GM23338 (cell line): ENCODE measurements around the gene ZMYND11. TPM values are rescaled to one million over a fixed set of nuclear protein-coding genes. Genes with fewer than 3 reads are reported as not detected.

Source experiments
- ATAC-seq: fragments of 200-7000 bp; cut with Tn5 transposase; 3 replicates; pipeline ENCODE4 v1.9.1; 2020
- DNase-seq: peaks from one replicate; pipeline ENCODE4 v3.0.0-alpha.2; 2015; ENCODE audit warnings: low spot score
- H2AFZ ChIP-seq: fragments of 200-600 bp; sonication (generic); 2 replicates; pipeline ENCODE4 v1.8.0; 2016; ENCODE audit warnings: antibody characterized with exemption, mild to moderate bottlenecking, moderate library complexity
- H3F3A ChIP-seq: fragments of 200-600 bp; sonication (generic); replicated peaks from 2 replicates; pipeline ENCODE4 v1.8.0; 2017; ENCODE audit warnings: antibody characterized with exemption, mixed run types, low read depth
- H3K27ac ChIP-seq: fragments of 200-600 bp; sonication (generic); 2 replicates; pipeline ENCODE4 v1.6.1; 2016; ENCODE audit warnings: low read depth
- H3K27me3 ChIP-seq: fragments of 200-600 bp; sonication (generic); 2 replicates; pipeline ENCODE4 v1.8.0; 2016; ENCODE audit warnings: mild to moderate bottlenecking, mixed run types, moderate library complexity; ENCODE audit not compliant: insufficient read depth
- H3K36me3 ChIP-seq: fragments of 200-600 bp; sonication (generic); 2 replicates; pipeline ENCODE4 v1.8.0; 2016; ENCODE audit warnings: mild to moderate bottlenecking; ENCODE audit not compliant: insufficient read depth
- H3K4me1 ChIP-seq: fragments of 200-600 bp; sonication (generic); 2 replicates; pipeline ENCODE4 v1.8.0; 2016; ENCODE audit warnings: mild to moderate bottlenecking, moderate library complexity; ENCODE audit not compliant: insufficient read depth
- H3K4me2 ChIP-seq: fragments of 200-600 bp; sonication (generic); 2 replicates; pipeline ENCODE4 v1.7.1; 2017; ENCODE audit warnings: mixed run types
- H3K4me3 ChIP-seq: fragments of 200-600 bp; sonication (generic); 2 replicates; pipeline ENCODE4 v1.6.1; 2016; ENCODE audit warnings: mixed run types
- H3K79me2 ChIP-seq: fragments of 200-600 bp; sonication (generic); replicated peaks from 2 replicates; pipeline ENCODE4 v1.8.0; 2017; ENCODE audit warnings: mild to moderate bottlenecking; ENCODE audit not compliant: insufficient read depth
- H3K9me2 ChIP-seq: fragments of 200-600 bp; sonication (generic); 2 replicates; pipeline ENCODE4 v1.8.0; 2017; ENCODE audit not compliant: insufficient read depth
- H4K20me1 ChIP-seq: fragments of 200-600 bp; sonication (generic); replicated peaks from 2 replicates; pipeline ENCODE4 v1.8.0; 2017; ENCODE audit warnings: mild to moderate bottlenecking; ENCODE audit not compliant: insufficient read depth
- H3K27ac Mint-ChIP-seq: 2 replicates; pipeline ENCODE4 v1.8.0; 2020; ENCODE audit warnings: inconsistent platforms, mild to moderate bottlenecking, moderate library complexity, mixed read lengths
- H3K27me3 Mint-ChIP-seq: 3 replicates; pipeline ENCODE4 v1.8.0; 2022; ENCODE audit warnings: low read depth, mild to moderate bottlenecking, moderate library complexity, mixed read lengths, inconsistent platforms; ENCODE audit not compliant: insufficient read depth, poor library complexity
- H3K36me3 Mint-ChIP-seq: 3 replicates; pipeline ENCODE4 v1.8.0; 2021; ENCODE audit warnings: low read depth, mild to moderate bottlenecking, inconsistent platforms, moderate library complexity, mixed read lengths
- H3K4me1 Mint-ChIP-seq: 3 replicates; pipeline ENCODE4 v1.8.0; 2020; ENCODE audit warnings: mild to moderate bottlenecking, inconsistent platforms, mixed read lengths
- H3K4me3 Mint-ChIP-seq: 3 replicates; pipeline ENCODE4 v1.8.0; 2021; ENCODE audit warnings: moderate library complexity, mild to moderate bottlenecking, inconsistent platforms, mixed read lengths
- H3K9me3 Mint-ChIP-seq: 3 replicates; pipeline ENCODE4 v1.8.0; 2020; ENCODE audit warnings: moderate library complexity, mild to moderate bottlenecking, inconsistent platforms, mixed read lengths
- CREB1 ChIP-seq: fragments of 250-450 bp; sonication (Bioruptor Pico); IDR thresholded peaks from 2 replicates; pipeline ENCODE4 v1.5.0; 2020; ENCODE audit warnings: low read depth, mild to moderate bottlenecking, moderate library complexity
- CTCF ChIP-seq, 2 experiments: fragments of 200-600 bp in 1 of 2; sonication (generic) in 1 of 2; conservative IDR thresholded peaks; 2 replicates each; pipeline versions ENCODE4 v1.5.1 to v1.6.1; 2016 to 2017; ENCODE audit warnings: antibody characterized with exemption in 2 of 2, low read depth in 2 of 2, mild to moderate bottlenecking in 2 of 2, moderate library complexity in 1 of 2
- ETS1 ChIP-seq: IDR thresholded peaks from 2 replicates; pipeline ENCODE4 v1.6.1; 2016; ENCODE audit warnings: antibody characterized with exemption
- EZH2 ChIP-seq: fragments of 200-600 bp; sonication (generic); IDR thresholded peaks from one replicate; pipeline ENCODE4 v1.8.0; 2017; ENCODE audit warnings: antibody characterized with exemption, mild to moderate bottlenecking, low read depth; ENCODE audit not compliant: unreplicated experiment
- EZH2phosphoT487 ChIP-seq: fragments of 200-600 bp; sonication (generic); IDR thresholded peaks from one replicate; pipeline ENCODE4 v1.8.1; 2018; ENCODE audit warnings: antibody characterized with exemption; ENCODE audit not compliant: unreplicated experiment
- JUNB ChIP-seq: IDR thresholded peaks from one replicate; pipeline ENCODE4 v1.6.1; 2016; ENCODE audit warnings: antibody characterized with exemption; ENCODE audit not compliant: unreplicated experiment
- NANOG ChIP-seq: IDR thresholded peaks from 2 replicates; pipeline ENCODE4 v1.6.1; 2016; ENCODE audit warnings: antibody characterized with exemption, borderline replicate concordance
- POLR2AphosphoS5 ChIP-seq: IDR thresholded peaks from 2 replicates; pipeline ENCODE4 v1.6.1; 2016; ENCODE audit warnings: antibody characterized with exemption, low read depth
- REST ChIP-seq: IDR thresholded peaks from one replicate; pipeline ENCODE4 v1.6.1; 2018; ENCODE audit warnings: antibody characterized with exemption; ENCODE audit not compliant: unreplicated experiment
- STAT1 ChIP-seq: IDR thresholded peaks from one replicate; pipeline ENCODE4 v1.6.1; 2016; ENCODE audit warnings: antibody characterized with exemption; ENCODE audit not compliant: unreplicated experiment
- ZNF114 ChIP-seq: fragments of 250-450 bp; sonication (Bioruptor Pico); IDR thresholded peaks from 2 replicates; pipeline ENCODE4 v1.5.0; 2020; ENCODE audit warnings: mild to moderate bottlenecking, moderate library complexity
- ZNF331 ChIP-seq: fragments of 250-450 bp; sonication (Bioruptor Pico); IDR thresholded peaks from 2 replicates; pipeline ENCODE4 v1.5.0; 2020; ENCODE audit warnings: low read depth, mild to moderate bottlenecking, moderate library complexity
- ZNF462 ChIP-seq: fragments of 250-450 bp; sonication (Bioruptor Pico); IDR thresholded peaks from 2 replicates; pipeline ENCODE4 v1.5.0; 2020; ENCODE audit warnings: mild to moderate bottlenecking, moderate library complexity
- polyA plus RNA-seq: library from polyadenylated mRNA; unstranded; fragments of >200 nt; fragmentation: Nextera tagmentation; extraction: Ambion mirVana; gene quantifications from 2 replicates; pipeline ENCODE4 v1.2.1, GENCODE V29; 2016
- total RNA-seq: library from RNA; depleted of rRNA; stranded (reverse); fragments of >200 nt; shearing (Covaris generic); gene quantifications from 2 replicates; pipeline ENCODE4 v1.2.3, GENCODE V29; 2014

Gene ZMYND11
- total and polyA plus RNA-seq, 2 experiments from 2014 or later, result 8.9 to 16.9 TPM

- H3K4me1 Mint-ChIP-seq, result peaks cover 2% of the 10 kb centered on the region; the same call in 1 of the 3 replicates
- no peaks in the 10 kb centered on the region for H3K9me2 ChIP-seq
- no peak overlapping the region for H3K4me2 ChIP-seq
- TF ChIP-seq EZH2phosphoT487, result no peak
- no peak for TF ChIP-seq CTCF (conservative IDR thresholded peaks at IDR 0.05; ENCODE audit: low read depth in 2 of 2)
- TF ChIP-seq ZNF331 (CRISPR knock-in tag), result no peak
- no peak for TF ChIP-seq EZH2
- no peak for TF ChIP-seq POLR2AphosphoS5
- TF ChIP-seq NANOG, result no peak
- TF ChIP-seq STAT1, result no peak
- no peak for TF ChIP-seq REST
- no peak for TF ChIP-seq ZNF462 (CRISPR knock-in tag)
- no peak for TF ChIP-seq ZNF114 (CRISPR knock-in tag)
- TF ChIP-seq JUNB, result no peak
- no peak for TF ChIP-seq ETS1
- TF ChIP-seq CREB1, result no peak
- no peaks in the 10 kb centered on the region for H4K20me1 ChIP-seq
- H3K27ac ChIP-seq, result no peak overlapping the region
- H3K4me3 ChIP-seq, result no peak overlapping the region
- H3K4me1 ChIP-seq, result no peaks in the 10 kb centered on the region
- no peaks in the 10 kb centered on the region for H3K27me3 ChIP-seq
- H3K4me3 Mint-ChIP-seq, result no peak overlapping the region
- ATAC-seq (no peak), DNase-seq (no peak)
- H3K9me3 Mint-ChIP-seq, result peaks cover 74% of the 10 kb centered on the region
- H3K79me2 ChIP-seq, result no peaks in the 10 kb centered on the region
- no peak overlapping the region for H2AFZ ChIP-seq
- no peak overlapping the region for H3K27ac Mint-ChIP-seq
- no peaks in the 10 kb centered on the region for H3K36me3 ChIP-seq
- no peaks in the 10 kb centered on the region for H3F3A ChIP-seq
- peaks cover 5% of the 10 kb centered on the region for H3K27me3 Mint-ChIP-seq
- H3K36me3 Mint-ChIP-seq, result peaks cover 14% of the 10 kb centered on the region; the same call in 2 of the 3 replicates
Measured at GRCh38 chr10:96466-96865, 38.8 kb upstream of the ZMYND11 start.
